H9 (cell line): ENCODE data around the gene SOX8. TPM values are rescaled to one million over a fixed set of nuclear protein-coding genes. Genes with fewer than 3 reads are reported as not detected.

Experiments
- DNase-seq: peaks from one replicate; pipeline ENCODE4 v3.0.0-alpha.2; 2017
- H2AFZ ChIP-seq: one replicate; pipeline ENCODE4 v1.6.1; 2013; ENCODE audit warnings: mild to moderate bottlenecking, low read length, control low read depth, moderate library complexity
- H2AK5ac ChIP-seq: 2 replicates; pipeline ENCODE4 v1.6.1; 2013; ENCODE audit warnings: low read length, control low read depth, mixed read lengths; ENCODE audit not compliant: insufficient read length
- H2BK120ac ChIP-seq: one replicate; pipeline ENCODE4 v1.6.1; 2013; ENCODE audit warnings: low read depth, mild to moderate bottlenecking, low read length, control low read depth, inconsistent platforms; ENCODE audit not compliant: poor library complexity, severe bottlenecking
- H2BK12ac ChIP-seq: 2 replicates; pipeline ENCODE4 v1.6.1; 2013; ENCODE audit warnings: low read length, control low read depth, mixed read lengths, low read depth; ENCODE audit not compliant: insufficient read length
- H2BK15ac ChIP-seq: 2 replicates; pipeline ENCODE4 v1.6.1; 2013; ENCODE audit warnings: low read depth, low read length, control low read depth
- H2BK20ac ChIP-seq: one replicate; pipeline ENCODE4 v1.6.1; 2013; ENCODE audit warnings: low read depth, mild to moderate bottlenecking, low read length, control low read depth, inconsistent platforms; ENCODE audit not compliant: poor library complexity, severe bottlenecking
- H2BK5ac ChIP-seq: 2 replicates; pipeline ENCODE4 v1.6.1; 2013; ENCODE audit warnings: low read length, control low read depth, mixed read lengths; ENCODE audit not compliant: insufficient read length
- H3K14ac ChIP-seq: 2 replicates; pipeline ENCODE4 v1.6.1; 2013; ENCODE audit warnings: low read length, control low read depth; ENCODE audit not compliant: insufficient read depth
- H3K18ac ChIP-seq: 2 replicates; pipeline ENCODE4 v1.6.1; 2013; ENCODE audit warnings: low read depth, mild to moderate bottlenecking, mixed read lengths, low read length, control low read depth; ENCODE audit not compliant: insufficient read length
- H3K23ac ChIP-seq: 2 replicates; pipeline ENCODE4 v1.6.1; 2013; ENCODE audit warnings: low read length, control low read depth, mixed read lengths, low read depth; ENCODE audit not compliant: insufficient read length
- H3K23me2 ChIP-seq: 2 replicates; pipeline ENCODE4 v1.6.1; 2013; ENCODE audit warnings: low read depth, mild to moderate bottlenecking, mixed read lengths, low read length, control low read depth; ENCODE audit not compliant: insufficient read length, poor library complexity, severe bottlenecking
- H3K27ac ChIP-seq: 2 replicates; pipeline ENCODE4 v1.5.1; 2013; ENCODE audit warnings: low read length, control low read depth, mixed read lengths, low read depth; ENCODE audit not compliant: insufficient read length
- H3K27me3 ChIP-seq: 2 replicates; pipeline ENCODE4 v1.6.1; 2013; ENCODE audit warnings: low read length, control low read depth, inconsistent platforms; ENCODE audit not compliant: insufficient read depth
- H3K4ac ChIP-seq: 2 replicates; pipeline ENCODE4 v1.6.1; 2013; ENCODE audit warnings: low read depth, mild to moderate bottlenecking, control low read depth, inconsistent platforms, low read length, moderate library complexity
- H3K4me1 ChIP-seq: 2 replicates; pipeline ENCODE4 v1.6.1; 2013; ENCODE audit warnings: low read length, control low read depth, inconsistent platforms; ENCODE audit not compliant: insufficient read depth
- H3K4me2 ChIP-seq: 2 replicates; pipeline ENCODE4 v1.6.1; 2013; ENCODE audit warnings: low read length, control low read depth, mixed read lengths; ENCODE audit not compliant: insufficient read length, insufficient read depth
- H3K56ac ChIP-seq: 2 replicates; pipeline ENCODE4 v1.6.1; 2013; ENCODE audit warnings: low read depth, mild to moderate bottlenecking, mixed read lengths, low read length, control low read depth; ENCODE audit not compliant: insufficient read length
- H3K79me1 ChIP-seq: 2 replicates; pipeline ENCODE4 v1.6.1; 2013; ENCODE audit warnings: low read depth, mild to moderate bottlenecking, moderate library complexity, low read length, control low read depth, inconsistent platforms; ENCODE audit not compliant: insufficient read depth, poor library complexity, severe bottlenecking
- H3K79me2 ChIP-seq: 2 replicates; pipeline ENCODE4 v1.6.1; 2013; ENCODE audit warnings: low read length, control low read depth, inconsistent platforms; ENCODE audit not compliant: insufficient read depth
- H3K9ac ChIP-seq: 2 replicates; pipeline ENCODE4 v1.6.1; 2013; ENCODE audit warnings: low read length, control low read depth, mixed read lengths; ENCODE audit not compliant: insufficient read length; ENCODE audit errors: extremely low read depth
- H3K9me3 ChIP-seq: one replicate; pipeline ENCODE4 v1.6.1; 2013; ENCODE audit warnings: low read depth, low read length, inconsistent platforms; ENCODE audit not compliant: control insufficient read depth
- H3T11ph ChIP-seq: one replicate; pipeline ENCODE4 v1.6.1; 2013; ENCODE audit warnings: mild to moderate bottlenecking, low read length, control low read depth, inconsistent platforms
- H4K20me1 ChIP-seq: one replicate; pipeline ENCODE4 v1.6.1; 2013; ENCODE audit not compliant: control insufficient read depth, insufficient read length, insufficient read depth
- H4K5ac ChIP-seq: 2 replicates; pipeline ENCODE4 v1.6.1; 2013; ENCODE audit warnings: low read depth, mild to moderate bottlenecking, mixed read lengths, low read length, control low read depth; ENCODE audit not compliant: insufficient read length
- H4K8ac ChIP-seq: replicated peaks from 2 replicates; pipeline ENCODE4 v1.6.1; 2013; ENCODE audit warnings: low read length, control low read depth, mixed read lengths, low read depth; ENCODE audit not compliant: insufficient read length
- H4K91ac ChIP-seq: 2 replicates; pipeline ENCODE4 v1.6.1; 2013; ENCODE audit warnings: low read depth, mild to moderate bottlenecking, moderate library complexity, mixed read lengths, low read length, control low read depth; ENCODE audit not compliant: insufficient read length
- H3K27ac Mint-ChIP-seq, 3 experiments: 2 replicates in 2 of 3; 3 replicates in 1 of 3; pipeline ENCODE4 v1.8.0; 2020 to 2021; ENCODE audit warnings: mixed read lengths in 3 of 3, mild to moderate bottlenecking in 1 of 3, moderate library complexity in 1 of 3
- H3K27me3 Mint-ChIP-seq: 2 replicates; pipeline ENCODE4 v1.8.0; 2021; ENCODE audit warnings: low read depth, mild to moderate bottlenecking, moderate library complexity, mixed read lengths
- H3K36me3 Mint-ChIP-seq, 3 experiments: 2 replicates in 2 of 3; 3 replicates in 1 of 3; pipeline ENCODE4 v1.8.0; 2020 to 2021; ENCODE audit warnings: low read depth in 3 of 3, mixed read lengths in 3 of 3; ENCODE audit not compliant: insufficient read depth in 1 of 3
- H3K4me1 Mint-ChIP-seq, 2 experiments: 2 replicates each; pipeline ENCODE4 v1.8.0; 2020; ENCODE audit warnings: mixed read lengths in 2 of 2
- H3K4me3 Mint-ChIP-seq, 2 experiments: 2 replicates in 1 of 2; 3 replicates in 1 of 2; pipeline ENCODE4 v1.8.0; 2020 to 2021; ENCODE audit warnings: mild to moderate bottlenecking in 2 of 2, mixed read lengths in 2 of 2, moderate library complexity in 1 of 2
- H3K9me3 Mint-ChIP-seq, 2 experiments: 2 replicates in 1 of 2; 3 replicates in 1 of 2; pipeline ENCODE4 v1.8.0; 2020; ENCODE audit warnings: mild to moderate bottlenecking in 2 of 2, mixed read lengths in 2 of 2, moderate library complexity in 1 of 2
- CTCF ChIP-seq: fragments of 200-600 bp; sonication (generic); conservative IDR thresholded peaks from 3 replicates; pipeline ENCODE4 v1.8.0; 2021; ENCODE audit warnings: antibody characterized with exemption, mild to moderate bottlenecking
- WGBS: extraction: QIAGEN DNeasy Blood & Tissue Kit; methylation state at CpG from one replicate; pipeline ENCODE4 v1.1.7; 2013; ENCODE audit warnings: missing lambda C conversion rate, low lambda C conversion rate, mixed read lengths; ENCODE audit not compliant: insufficient read length; ENCODE audit errors: extremely low coverage; 5-methylcytosine and 5-hydroxymethylcytosine counted together
- total RNA-seq: library from RNA; stranded (reverse); gene quantifications from 2 replicates; pipeline ENCODE4 v1.2.1, GENCODE V29; 2021

Gene SOX8
- total RNA-seq, 1 experiment from 2014 or later, result 8.9 TPM

GRCh38 chr16:970766-971581, 10.6 kb upstream of the SOX8 start, which contains the start of gene LMF1:
TSS of gene LMF1 (minus strand) at chr16:970984. CDS start at chr16:970980, 4 bp downstream.
- Histone ChIP-seq H4K91ac (no peak within 1 kb of the TSS), H2BK5ac (no peak within 1 kb of the TSS), H3K14ac (no peak within 1 kb of the TSS; the same call in 1 of the 2 replicates), H4K20me1 (no peaks in the 10 kb centered on the region), H2BK15ac (no peak within 1 kb of the TSS), H2BK120ac (no peak within 1 kb of the TSS), H2AK5ac (no peak within 1 kb of the TSS), H3K79me1 (no peaks in the 10 kb centered on the region), H3K56ac (no peak within 1 kb of the TSS), H3K4me1 (no peaks in the 10 kb centered on the region), H3K23me2 (peaks cover 12% of the 10 kb centered on the region), H3K23ac (no peak within 1 kb of the TSS), H3K4ac (no peak within 1 kb of the TSS), H3K9me3 (no peaks in the 10 kb centered on the region), H2AFZ (no peak within 1 kb of the TSS), H4K5ac (no peak within 1 kb of the TSS), H2BK12ac (no peak within 1 kb of the TSS), H4K8ac (no peak within 1 kb of the TSS), H2BK20ac (no peak within 1 kb of the TSS), H3T11ph (no peak within 1 kb of the TSS), H3K27ac (no peak within 1 kb of the TSS), H3K27me3 (no peaks in the 10 kb centered on the region; the same call in 1 of the 2 replicates), H3K9ac (no peak within 1 kb of the TSS), H3K4me2 (peak within 1 kb of the TSS; percentile 46), H3K79me2 (no peaks in the 10 kb centered on the region), H3K18ac (no peak within 1 kb of the TSS)
- Mint-ChIP-seq H3K4me3 (peak within 1 kb of the TSS; percentile 71 to 80), H3K36me3 (peaks cover 0 to 5% (median 2%) of the 10 kb centered on the region in 3 experiments; a peak in 1 of 7 replicates), H3K9me3 (peaks cover 0 to 6% of the 10 kb centered on the region in 2 experiments; a peak in 2 of 5 replicates), H3K4me1 (peaks cover 7 to 10% of the 10 kb centered on the region in 2 experiments), H3K27me3 (peaks cover 44% of the 10 kb centered on the region), H3K27ac (no peak within 1 kb of the TSS; a peak in 1 of 7 replicates)
- no peak for TF ChIP-seq CTCF
- DNase-seq, result peak; percentile 93
- WGBS, result no CpG with 5 or more reads among the region's 71 CpGs
